T-helper 2 cell (primary cell): ENCODE data around the gene RIN3.
"Not testable (repeated sequence)": the region's sequence is repeated elsewhere in the genome, so short reads cannot be mapped to it uniquely, and the experiment has no call there.

Experiments
- DNase-seq, 5 experiments: peaks; one replicate each; pipeline versions ENCODE4 v3.0.0 to v3.0.0-alpha.2; 2012 to 2022

The RIN3 gene

DNA sequence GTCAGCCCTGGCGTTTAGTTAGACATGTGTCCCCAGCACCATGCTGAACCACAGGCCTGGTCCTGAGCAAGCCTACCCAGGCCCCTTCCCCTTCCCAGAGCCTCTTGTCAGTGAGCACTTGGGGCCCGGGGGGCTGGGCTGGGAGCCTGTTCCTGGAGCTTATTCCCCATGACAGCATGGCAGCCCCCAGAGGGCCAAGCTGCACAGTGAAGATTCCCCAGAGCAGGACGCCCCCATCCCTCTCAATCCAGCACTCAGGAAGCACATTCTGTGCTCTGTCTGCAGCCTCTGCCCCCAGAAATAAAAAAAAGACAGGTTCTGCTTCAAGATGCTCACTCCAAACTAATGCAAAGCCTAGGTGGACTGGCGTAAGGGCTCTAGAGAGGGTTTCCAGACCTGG lies 117.5 kb downstream of the RIN3 start:
- no peak for DNase-seq

DNA sequence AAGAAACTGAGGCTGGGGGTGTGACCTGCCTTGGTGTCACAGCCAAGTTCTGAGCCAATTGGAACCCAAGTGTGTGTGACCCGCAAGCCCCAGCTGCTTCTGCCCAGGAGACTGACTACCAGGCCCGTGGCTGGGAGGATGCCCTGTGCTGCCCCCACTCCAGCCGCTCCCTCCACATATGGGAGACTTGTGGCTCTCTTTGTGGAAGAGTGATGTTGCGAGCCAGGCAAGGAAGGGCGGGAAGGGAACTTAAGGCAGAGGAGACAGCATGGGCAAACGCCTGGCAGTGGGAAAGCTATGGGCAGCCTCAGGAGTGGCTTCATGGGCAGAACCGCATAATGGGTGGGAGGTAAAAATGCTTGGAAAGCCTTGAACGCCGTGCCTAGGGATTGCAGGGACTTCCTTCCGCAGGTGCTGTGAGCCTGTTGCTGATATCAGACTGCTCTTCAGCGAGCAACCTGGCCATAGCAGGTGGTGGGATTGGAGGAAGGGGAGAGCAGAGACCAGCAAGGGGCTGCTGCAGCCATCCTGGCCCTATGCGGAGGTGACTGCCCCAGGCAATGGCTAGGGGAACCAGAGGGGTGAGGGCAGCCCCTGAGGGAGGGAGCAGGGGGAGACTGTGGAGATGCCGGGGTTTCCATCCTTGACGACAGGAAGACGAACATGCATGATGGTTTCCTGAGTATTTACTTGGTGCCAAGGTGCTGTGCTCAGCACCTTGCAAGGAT lies 119.1 kb downstream of the RIN3 start:
- no peak for DNase-seq

DNA sequence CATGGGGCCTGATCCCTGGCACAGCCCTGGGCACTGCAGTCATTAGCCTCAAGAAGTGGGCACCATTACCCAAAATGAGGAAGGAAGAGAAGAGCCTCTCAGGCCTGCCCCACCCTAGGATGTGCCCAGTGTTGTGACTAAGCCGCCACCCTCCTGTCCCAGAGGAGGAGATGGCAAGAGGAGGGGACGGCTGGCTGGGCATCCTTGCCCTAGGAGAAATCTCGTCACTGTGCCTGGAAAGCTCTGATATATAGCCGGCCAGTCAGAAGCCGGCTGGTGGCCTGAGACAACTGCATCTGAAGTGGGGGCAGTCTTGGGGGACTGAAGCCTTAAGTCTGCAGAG lies 119.7 kb downstream of the RIN3 start:
- DNase-seq, result no peak

DNA sequence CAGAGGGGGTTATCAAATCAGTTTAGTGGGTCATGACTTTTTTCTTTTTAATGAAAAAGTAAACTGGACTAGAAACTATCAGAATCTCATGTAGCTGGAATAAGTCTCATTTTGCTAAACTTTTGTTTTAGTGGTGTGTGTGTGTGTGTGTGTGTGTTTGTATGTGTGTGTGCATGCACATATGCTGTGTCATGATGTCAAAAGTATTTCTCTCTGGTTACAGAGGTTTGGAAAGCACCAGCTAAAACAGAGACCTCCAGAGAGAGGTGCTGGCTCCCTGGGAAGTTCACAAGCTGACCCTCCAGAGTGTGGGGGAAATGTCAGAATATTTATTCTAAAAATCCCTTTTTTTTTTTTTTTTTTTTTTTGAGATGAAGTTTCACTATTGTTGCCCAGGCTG lies 120.1 kb downstream of the RIN3 start:
- no peak for DNase-seq

DNA sequence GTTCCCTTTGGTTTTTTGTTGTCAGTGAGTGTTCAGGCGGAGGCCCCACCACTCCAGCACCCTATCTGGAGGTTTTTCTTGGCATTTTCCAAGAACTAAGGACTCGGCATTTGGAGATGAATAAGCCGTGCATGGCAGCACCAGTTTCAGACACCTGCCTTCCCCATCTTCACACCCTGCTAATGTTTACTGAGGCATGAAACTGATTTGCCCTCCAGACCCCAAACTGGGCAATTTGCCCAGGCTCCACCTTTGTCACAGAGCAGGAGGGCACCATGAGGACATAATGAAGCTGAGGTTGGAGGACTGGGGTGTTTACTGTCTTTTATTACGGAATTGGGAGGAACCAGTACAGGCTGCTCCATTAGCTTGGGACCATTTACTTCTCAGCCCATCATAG lies 121.5 kb downstream of the RIN3 start:
- no peak for DNase-seq

DNA sequence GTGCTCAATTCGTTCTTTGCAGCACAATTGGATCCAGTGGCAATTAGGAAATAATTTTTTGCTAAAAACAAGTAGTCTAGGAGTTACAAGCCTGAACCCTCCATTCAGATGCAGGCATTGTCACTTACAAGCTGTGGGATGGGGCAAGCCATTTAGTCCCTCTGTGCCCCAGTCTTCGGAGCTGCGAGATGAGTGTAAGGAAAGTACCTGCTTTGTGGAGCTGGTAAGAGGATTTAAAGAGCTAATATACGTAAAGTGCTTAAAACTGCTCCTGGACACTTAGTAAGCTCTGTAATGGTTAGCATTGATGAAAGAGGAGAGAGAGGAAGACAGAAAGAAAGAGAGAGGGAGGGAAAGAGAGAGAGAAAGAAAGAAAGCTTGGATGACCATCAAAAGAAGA lies 122.3 kb downstream of the RIN3 start:
- no peak for DNase-seq

DNA sequence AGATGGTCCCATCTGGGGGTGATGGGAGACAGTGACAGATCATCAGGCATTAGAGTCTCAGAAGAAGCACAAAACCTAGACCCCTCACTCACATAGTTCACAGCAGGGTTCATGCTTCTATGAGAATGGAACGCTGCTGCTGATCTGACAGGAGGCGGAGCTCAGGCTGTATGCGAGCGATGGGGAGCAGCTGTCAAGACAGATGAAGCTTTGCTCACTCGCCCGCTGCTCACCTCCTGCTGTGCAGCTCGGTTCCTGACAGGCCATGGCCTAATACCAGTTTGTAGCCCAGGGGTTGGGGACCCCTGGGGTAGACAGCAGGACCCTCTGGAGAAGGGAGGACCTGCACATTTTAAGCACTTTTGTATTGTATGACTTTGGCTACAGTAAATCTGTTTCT lies 123.6 kb downstream of the RIN3 start:
- no peak for DNase-seq

DNA sequence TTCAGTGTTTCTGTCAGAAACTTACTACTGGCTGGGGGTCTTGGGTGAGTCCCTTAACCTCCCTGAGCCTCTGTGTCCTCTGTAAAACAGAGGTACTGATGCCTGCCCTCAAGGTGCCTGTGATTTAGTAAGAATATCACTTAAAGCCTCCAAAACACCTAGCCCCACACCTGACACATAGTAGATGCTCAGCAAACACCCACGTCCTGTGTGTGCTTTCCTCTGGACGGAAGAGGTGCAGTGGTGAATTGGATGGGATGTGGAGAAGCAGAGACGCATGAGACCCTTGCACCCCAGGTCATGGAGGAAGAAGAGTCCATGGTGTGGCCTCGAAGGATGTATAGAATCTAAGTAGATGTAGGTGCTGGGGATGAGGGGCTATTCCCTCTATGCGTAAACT lies 124.3 kb downstream of the RIN3 start:
- no peak for DNase-seq

DNA sequence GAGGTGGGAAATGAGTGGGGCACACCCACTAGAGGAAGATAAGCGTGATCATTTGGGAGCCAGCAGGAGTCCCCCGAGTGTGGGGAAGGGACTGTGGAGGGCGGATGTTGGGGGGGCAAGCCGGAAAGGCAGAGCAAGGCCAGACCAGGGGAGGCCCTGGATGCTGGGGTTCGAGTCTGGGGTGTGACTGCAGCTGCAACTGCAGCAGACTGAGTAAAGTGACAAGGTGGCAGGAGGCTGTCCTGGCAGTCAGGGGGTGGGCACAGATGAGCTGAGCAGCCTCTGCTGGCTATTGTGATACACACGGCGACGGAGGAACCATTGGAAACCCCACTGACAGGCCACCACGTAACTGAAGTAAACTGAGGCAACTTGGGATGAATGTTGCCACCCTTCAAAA lies 124.7 kb downstream of the RIN3 start:
- no peak for DNase-seq

DNA sequence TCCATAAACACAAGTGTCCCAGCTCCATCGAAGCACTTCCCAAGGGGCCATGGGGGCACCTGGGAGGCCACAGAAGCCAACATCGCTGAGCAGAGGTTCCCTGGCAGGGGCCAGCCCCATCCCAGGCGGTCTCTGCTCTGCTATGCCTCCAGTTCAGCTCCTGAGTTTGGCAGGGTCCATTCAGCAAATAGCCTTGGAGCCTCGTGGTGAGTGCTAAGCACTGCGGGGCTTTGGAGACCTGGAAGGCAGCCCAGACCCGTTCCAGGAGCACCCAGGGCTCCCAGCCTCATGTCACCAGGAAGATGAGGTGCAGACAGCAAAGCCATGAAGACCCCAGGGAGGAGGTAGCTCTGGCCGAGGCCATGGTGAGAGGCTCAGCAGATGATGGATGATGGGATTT lies 125.3 kb downstream of the RIN3 start:
- DNase-seq, result no peak

DNA sequence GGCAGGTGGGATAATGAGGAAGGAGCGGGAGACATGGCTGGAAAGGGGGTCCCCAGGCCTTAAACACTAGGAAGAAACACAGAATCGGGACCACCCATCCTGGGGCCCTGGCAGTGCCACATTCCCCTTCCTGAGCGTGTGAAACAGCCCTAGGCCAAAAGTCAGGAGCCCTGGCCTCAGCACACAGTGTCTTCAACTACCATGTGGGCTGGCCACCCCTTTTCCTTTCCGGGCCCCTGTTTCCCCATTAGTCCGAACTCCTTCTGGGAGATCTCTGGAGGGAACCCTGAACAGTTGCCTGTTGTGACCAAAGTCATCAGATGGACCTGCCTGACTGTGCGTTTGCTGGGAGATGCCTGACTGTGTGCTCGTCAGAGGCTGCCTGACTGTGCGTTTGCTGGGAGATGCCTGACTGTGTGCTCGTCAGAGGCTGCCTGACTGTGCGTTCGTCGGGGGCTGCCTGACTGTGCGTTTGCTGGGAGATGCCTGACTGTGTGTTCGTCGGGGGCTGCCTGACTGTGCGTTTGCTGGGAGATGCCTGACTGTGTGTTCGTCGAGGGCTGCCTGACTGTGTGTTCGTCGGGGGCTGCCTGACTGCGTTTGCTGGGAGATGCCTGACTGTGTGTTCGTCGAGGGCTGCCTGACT lies 126.0 kb downstream of the RIN3 start:
- not testable (repeated sequence) for DNase-seq

DNA sequence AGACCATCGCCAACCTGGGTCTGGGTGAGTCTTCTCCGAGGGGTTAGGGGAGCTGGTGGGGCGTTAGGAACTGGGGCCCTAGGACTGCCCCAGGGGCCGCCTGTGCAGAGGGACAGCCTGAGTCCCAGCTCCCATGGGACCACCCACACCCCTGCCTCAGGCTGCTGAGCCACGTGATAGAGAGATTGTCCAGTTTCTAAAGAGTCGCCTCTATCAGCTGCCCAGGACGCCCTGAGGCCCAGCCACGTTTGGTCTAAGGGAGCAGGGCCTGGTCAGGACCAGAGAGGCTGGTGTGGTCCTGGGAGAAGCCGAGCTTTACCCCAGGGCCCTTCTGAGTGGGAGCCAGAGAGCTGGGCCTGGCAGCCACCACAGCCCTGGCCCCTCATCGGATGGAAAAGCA lies 127.7 kb downstream of the RIN3 start:
- DNase-seq, result no peak

DNA sequence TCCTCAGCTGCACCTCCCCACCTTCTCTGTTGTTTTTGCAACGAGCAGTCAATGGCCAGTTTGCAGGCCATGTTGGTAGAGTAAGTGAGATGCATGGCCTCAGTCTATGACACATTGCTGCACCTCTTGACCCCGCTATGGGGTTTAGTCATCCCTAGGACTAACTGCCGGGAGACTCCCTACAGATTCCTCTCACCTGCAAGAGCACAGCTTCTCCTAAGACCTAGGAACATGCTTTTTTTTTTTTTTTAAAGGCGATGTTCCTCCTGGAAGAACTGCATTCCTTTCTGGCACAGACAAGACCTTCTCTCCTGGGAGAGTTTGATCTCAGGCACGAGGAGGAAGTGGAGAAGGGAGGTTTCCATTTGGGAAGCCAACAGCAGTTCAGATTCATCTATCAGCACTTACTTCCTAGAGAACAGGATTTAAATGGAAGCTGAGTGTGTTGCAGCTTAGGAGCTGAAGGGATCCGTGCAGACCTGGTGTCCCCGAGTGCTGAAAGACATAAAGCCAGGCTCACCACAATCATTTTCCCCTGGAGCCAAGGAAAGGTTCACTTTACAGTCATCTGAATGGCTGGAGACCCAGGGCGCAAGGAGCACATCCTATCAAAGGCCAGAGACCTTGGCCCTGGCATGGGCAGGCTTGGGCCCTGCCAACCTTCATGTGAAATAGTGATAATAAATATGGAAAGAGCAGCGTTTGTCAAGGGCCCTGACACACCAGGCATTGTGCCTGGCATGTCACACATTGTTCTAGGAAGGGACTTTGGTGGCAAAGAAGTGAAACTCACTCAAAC lies 130.8 kb downstream of the RIN3 start:
- no peak for DNase-seq

DNA sequence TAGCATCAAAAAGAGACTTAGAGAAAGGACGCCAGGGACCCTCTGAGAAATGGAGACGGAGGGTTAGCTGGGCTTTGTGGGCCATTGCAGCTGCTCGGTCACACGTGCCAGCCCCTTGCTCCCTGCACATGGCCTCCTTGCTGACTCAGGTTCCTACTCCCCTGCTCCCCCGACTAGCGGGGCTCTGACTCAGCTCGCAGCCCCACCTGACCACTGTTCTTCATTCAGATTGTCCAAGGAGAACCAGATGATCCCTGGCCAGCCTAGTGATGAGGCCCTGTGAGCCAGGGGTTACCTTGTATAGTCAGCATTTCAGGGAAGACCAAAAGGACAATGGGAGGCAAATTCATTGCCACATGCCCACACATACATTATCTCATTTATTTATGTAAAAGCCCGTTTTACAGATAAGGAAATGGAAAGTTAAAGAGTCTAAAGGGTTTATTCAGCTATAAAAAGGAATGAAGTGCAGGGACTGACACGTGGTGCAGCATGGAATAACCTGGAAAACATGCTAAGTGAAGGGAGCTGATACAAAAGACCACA lies 131.5 kb downstream of the RIN3 start:
- DNase-seq, result no peak

DNA sequence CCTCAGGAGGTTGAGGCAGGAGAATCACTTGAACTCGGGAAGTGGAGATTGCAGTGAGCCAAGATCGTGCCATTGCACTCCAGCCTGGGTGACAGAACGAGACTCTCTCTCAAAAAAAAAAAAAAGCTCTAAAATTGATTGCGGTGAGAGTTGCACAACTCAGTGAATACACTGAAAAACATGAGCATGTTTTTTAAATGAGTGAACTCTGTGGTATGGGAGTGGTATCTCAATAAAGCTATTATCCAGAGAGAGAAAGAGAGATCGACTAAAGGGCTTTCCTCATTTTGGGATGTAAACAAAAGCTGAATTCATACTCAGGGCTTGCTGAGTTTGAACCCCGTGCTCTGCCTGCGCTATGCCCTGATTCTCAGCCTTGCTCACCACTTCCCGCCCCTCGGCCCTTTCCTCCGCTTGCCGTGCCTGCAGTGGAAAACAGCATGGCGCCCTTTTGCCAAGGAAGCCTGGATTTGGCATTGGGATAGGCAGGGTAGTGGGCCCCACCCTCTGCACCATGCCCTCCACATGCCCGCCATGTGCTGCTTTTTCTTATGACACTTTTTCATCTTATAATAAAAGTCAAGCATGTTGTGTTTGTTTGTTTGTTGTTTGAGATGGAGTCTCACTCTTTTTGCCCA lies 132.4 kb downstream of the RIN3 start:
- no peak for DNase-seq

DNA sequence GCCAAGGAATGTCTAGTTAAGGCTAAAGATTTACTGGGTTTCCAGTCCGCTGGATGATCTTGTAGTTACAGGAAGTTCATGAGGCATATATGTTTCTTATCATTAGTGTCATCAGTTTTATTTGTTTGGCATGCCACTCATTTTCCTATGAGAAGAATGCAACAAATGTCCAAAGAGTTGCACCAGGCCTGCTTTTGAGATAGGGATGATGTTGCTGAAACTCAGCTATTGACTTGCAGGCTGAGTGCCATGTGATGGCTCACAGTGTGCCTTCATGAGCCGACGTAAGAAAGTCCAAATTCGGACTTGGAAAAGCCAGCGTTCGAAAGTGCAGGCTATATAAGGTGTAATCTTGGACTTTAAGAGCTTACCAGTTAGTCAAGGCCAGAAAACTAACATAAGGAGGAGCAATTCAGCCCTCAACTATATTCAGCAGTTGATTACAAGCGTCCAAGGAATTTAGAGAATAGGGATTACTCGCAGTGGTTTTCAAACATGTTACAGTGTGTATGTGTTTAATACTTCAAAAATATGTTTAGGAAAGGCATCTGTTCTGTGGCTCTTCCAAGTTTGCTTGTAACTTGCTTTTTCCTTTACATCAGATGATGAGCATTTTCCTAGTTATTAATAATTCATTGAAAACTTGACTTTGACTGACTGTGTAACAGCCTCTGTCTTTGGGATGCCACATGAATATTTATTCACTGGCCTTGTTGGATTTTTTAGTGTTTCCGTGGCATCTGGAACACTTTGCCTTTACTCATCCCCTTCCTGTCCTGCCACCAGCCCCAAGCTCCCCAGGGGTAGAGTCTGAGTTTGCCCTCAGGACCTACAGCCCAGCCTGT lies 133.6 kb downstream of the RIN3 start:
- DNase-seq, result no peak

DNA sequence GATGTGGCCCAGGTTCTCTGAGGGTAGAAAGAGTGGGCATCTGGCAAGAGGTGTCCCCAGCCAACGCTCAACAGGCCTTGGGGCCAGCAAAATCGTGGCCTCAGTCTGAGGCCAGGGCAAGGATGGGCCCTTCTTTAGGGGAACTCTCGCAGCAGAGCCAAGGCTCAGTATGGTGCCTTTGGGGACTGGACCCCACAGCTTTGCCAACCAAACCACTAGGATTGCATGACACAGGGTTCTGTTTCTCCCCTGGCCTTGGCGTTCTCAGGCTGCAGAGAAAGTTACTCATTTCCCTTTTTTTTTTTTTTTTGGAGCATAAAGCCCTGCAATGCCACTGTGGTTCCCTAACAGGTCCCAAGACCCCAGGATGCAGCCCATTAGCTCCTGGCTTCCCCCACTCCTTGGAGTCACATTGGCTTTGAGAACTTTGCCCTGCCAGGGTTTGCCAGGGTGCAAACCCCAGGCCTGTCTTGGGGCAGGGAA lies 134.3 kb downstream of the RIN3 start:
- DNase-seq, result no peak

DNA sequence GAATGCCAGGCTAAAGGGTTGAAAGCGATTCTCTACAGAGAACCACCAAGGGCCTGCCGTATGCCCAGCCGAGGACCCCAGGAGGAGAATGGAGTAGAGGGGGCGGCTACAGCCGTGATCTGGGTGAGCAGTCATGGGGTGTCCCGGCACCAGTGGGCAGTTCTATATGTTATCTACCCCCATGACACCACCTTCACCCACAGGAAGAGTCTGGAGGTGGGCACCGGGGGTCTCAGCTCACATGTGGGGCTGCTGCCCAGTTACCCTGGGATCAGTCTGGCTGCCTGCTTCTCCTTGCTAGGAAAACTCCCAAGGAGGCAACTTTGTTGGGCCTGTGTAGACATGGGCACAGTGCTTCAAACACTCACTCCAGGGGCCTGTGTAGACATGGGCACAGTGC lies 135.5 kb downstream of the RIN3 start:
- no peak for DNase-seq

DNA sequence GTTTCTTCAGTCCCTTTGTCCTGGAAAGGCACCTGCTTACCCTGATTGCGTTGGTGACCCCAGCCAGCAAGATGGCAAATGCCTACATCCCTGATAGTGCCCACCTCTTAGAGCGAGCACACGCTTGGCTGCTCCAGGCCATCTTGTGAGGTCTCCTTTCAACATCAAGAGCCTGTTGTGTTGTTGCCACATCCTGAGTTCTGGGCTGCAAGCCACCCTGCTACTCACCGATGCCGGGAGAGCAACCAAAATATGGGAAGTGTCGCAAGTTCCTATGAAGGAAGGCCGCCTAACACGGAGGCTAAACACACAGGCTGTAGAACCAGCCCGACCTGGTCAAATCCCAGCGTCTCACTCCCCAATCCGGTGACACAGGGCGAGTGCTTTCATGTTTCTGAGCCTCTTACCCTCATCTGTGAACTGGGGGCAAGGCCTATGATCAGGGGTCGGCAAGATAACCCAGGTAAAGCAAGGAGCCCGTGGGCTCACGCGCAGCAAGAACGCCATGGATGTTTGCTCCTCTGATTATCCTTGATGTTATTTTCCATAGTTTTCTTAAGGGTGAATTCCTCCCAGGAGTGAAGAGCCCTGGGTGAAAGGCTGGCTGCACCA lies 136.5 kb downstream of the RIN3 start:
- no peak for DNase-seq

DNA sequence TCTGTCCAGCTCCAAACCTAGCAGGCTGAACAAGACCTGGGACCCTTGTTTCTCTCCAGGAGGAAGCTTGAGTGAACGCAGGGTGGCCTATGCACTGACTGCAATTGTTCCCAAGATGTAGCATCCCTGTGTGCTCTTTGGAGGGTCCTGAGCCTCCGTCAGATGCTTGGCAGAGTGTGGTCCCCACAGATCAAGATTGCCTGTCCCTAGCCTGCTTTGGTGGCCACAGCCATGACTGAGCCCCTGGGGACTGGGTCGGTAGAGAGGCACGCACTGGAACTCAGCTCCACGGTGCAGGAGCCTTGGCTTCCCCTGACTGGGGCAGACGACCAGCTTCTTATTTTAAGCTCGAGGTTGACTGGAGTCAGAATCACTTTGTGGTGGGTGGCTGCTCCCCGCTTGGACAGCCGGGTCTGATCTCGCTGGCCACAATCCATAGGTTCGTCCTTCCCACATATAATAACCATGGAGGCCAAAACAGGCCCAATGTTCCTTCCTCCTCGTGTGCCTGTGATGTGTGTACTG lies 137.1 kb downstream of the RIN3 start:
- no peak for DNase-seq

DNA sequence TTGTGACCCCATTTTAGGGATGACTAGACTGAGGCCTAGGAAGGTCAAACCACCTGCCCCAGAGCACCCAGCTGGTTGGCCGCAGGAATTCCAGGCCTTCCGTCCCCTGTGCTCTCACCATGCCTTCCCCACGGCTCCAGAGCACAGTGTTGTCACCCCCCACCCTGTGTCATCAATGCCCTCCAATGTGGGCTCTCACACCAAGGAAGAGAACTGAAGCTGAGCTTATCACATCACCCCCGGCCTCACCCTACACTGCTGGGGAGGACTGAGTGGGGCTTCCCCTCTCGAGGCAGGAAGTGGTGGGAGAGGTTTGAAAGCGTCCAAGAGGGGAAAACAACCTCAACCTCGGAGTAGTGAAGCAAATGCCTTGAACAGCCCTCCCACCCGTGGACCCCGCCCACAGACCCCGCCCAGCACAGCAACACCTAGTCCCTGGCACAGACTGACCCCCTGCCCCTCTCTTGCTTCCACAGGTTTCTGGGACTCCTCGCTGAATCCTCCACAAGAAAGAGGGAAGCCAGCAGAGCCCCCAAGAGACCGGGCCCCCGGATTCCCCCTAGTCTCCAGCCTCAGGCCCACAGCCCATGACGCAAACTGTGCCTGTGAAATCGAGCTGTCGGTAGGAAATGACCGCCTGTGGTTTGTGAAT lies 137.7 kb downstream of the RIN3 start:
- peak; percentile 33 to 94 (median 71) for DNase-seq
